SK-N-SH treated with all-trans-retinoic acid at 6 μM for 48 hours (cell line): ENCODE measurements around the gene LNX2.

ENCODE experiments used
- ATAC-seq: fragments of 200-7000 bp; cut with Tn5 transposase; 3 replicates; pipeline ENCODE4 v1.9.1; 2020; ENCODE audit warnings: mild to moderate bottlenecking, moderate library complexity
- ARNTL ChIP-seq: fragments of 450-650 bp; formaldehyde crosslinking; IDR thresholded peaks from 2 replicates; pipeline ENCODE4 v1.5.0; 2020; ENCODE audit warnings: low read depth, mild to moderate bottlenecking, moderate library complexity, borderline replicate concordance
- BACH2 ChIP-seq: fragments of 250-450 bp; sonication (Bioruptor Pico); IDR thresholded peaks from 2 replicates; pipeline ENCODE4 v1.9.0; 2021; ENCODE audit warnings: mild to moderate bottlenecking, borderline replicate concordance
- CREB5 ChIP-seq: fragments of 250-450 bp; sonication (Bioruptor Pico); IDR thresholded peaks from 2 replicates; pipeline ENCODE4 v1.5.1; 2020; ENCODE audit warnings: low read depth, mild to moderate bottlenecking, moderate library complexity
- CSDC2 ChIP-seq: fragments of 250-450 bp; sonication (Bioruptor Pico); IDR thresholded peaks from 2 replicates; pipeline ENCODE4 v1.5.0; 2020; ENCODE audit warnings: mild to moderate bottlenecking, moderate library complexity
- CSRNP3 ChIP-seq: fragments of 250-450 bp; sonication (Bioruptor Pico); IDR thresholded peaks from 2 replicates; pipeline ENCODE4 v1.5.1; 2021; ENCODE audit warnings: mild to moderate bottlenecking, moderate library complexity
- ESRRG ChIP-seq: fragments of 250-450 bp; sonication (Bioruptor Pico); IDR thresholded peaks from 2 replicates; pipeline ENCODE4 v1.6.1; 2021; ENCODE audit warnings: mild to moderate bottlenecking
- GLIS3 ChIP-seq: fragments of 250-450 bp; sonication (Bioruptor Pico); IDR thresholded peaks from 2 replicates; pipeline ENCODE4 v1.5.0; 2020; ENCODE audit warnings: mild to moderate bottlenecking, moderate library complexity
- ISL1 ChIP-seq: fragments of 250-450 bp; sonication (Bioruptor Pico); IDR thresholded peaks from 2 replicates; pipeline ENCODE4 v2.1.2; 2022; ENCODE audit warnings: mild to moderate bottlenecking, moderate library complexity
- OSR1 ChIP-seq: fragments of 250-450 bp; sonication (Bioruptor Pico); IDR thresholded peaks from 2 replicates; pipeline ENCODE4 v1.8.0; 2022; ENCODE audit warnings: moderate library complexity, mild to moderate bottlenecking, inconsistent platforms
- PATZ1 ChIP-seq: fragments of 250-450 bp; sonication (Bioruptor Pico); IDR thresholded peaks from 2 replicates; pipeline ENCODE4 v1.8.0; 2020; ENCODE audit warnings: mild to moderate bottlenecking, moderate library complexity, borderline replicate concordance
- POU6F1 ChIP-seq: fragments of 250-450 bp; sonication (Bioruptor Pico); IDR thresholded peaks from 2 replicates; pipeline ENCODE4 v1.8.0; 2021; ENCODE audit warnings: low read depth, mild to moderate bottlenecking, moderate library complexity, borderline replicate concordance
- PPARA ChIP-seq: fragments of 250-450 bp; sonication (Bioruptor Pico); IDR thresholded peaks from 2 replicates; pipeline ENCODE4 v1.5.0; 2020; ENCODE audit warnings: mild to moderate bottlenecking, borderline replicate concordance
- RARB ChIP-seq: fragments of 250-450 bp; sonication (Bioruptor Pico); IDR thresholded peaks from 2 replicates; pipeline ENCODE4 v1.8.0; 2021; ENCODE audit warnings: mild to moderate bottlenecking, moderate library complexity
- SNAI2 ChIP-seq: fragments of 250-450 bp; sonication (Bioruptor Pico); IDR thresholded peaks from 2 replicates; pipeline ENCODE4 v1.5.0; 2020; ENCODE audit warnings: mild to moderate bottlenecking, moderate library complexity
- TCF4 ChIP-seq: fragments of 250-450 bp; sonication (Bioruptor Pico); IDR thresholded peaks from 2 replicates; pipeline ENCODE4 v1.8.0; 2021; ENCODE audit warnings: mild to moderate bottlenecking, moderate library complexity, borderline replicate concordance
- TOX ChIP-seq: fragments of 250-450 bp; sonication (Bioruptor Pico); IDR thresholded peaks from 2 replicates; pipeline ENCODE4 v1.8.0; 2021; ENCODE audit warnings: mild to moderate bottlenecking, moderate library complexity, borderline replicate concordance
- TSHZ2 ChIP-seq: fragments of 250-450 bp; sonication (Bioruptor Pico); IDR thresholded peaks from 2 replicates; pipeline ENCODE4 v1.5.0; 2020; ENCODE audit warnings: mild to moderate bottlenecking, moderate library complexity
- ZC3H10 ChIP-seq: fragments of 250-450 bp; sonication (Bioruptor Pico); IDR thresholded peaks from 2 replicates; pipeline ENCODE4 v1.5.1; 2021; ENCODE audit warnings: mild to moderate bottlenecking, moderate library complexity
- ZFP3 ChIP-seq: fragments of 250-450 bp; sonication (Bioruptor Pico); IDR thresholded peaks from 2 replicates; pipeline ENCODE4 v1.5.0; 2020; ENCODE audit warnings: mild to moderate bottlenecking, moderate library complexity
- ZFP30 ChIP-seq: fragments of 450-650 bp; formaldehyde crosslinking; IDR thresholded peaks from 2 replicates; pipeline ENCODE4 v1.5.0; 2022; ENCODE audit warnings: mild to moderate bottlenecking, moderate library complexity
- ZNF565 ChIP-seq: fragments of 450-650 bp; formaldehyde crosslinking; conservative IDR thresholded peaks from 2 replicates; pipeline ENCODE4 v1.5.0; 2020; ENCODE audit warnings: low read depth, mild to moderate bottlenecking, moderate library complexity
- ZNF70 ChIP-seq: fragments of 450-650 bp; formaldehyde crosslinking; IDR thresholded peaks from 2 replicates; pipeline ENCODE4 v1.5.0; 2020; ENCODE audit warnings: mild to moderate bottlenecking, moderate library complexity
- ZNF8 ChIP-seq: fragments of 450-650 bp; formaldehyde crosslinking; IDR thresholded peaks from 2 replicates; pipeline ENCODE4 v1.5.0; 2020; ENCODE audit warnings: mild to moderate bottlenecking, moderate library complexity

Gene LNX2

GRCh38 chr13:27588405-27588804, 31.9 kb downstream of the LNX2 start:
- no peak for TF ChIP-seq ZFP3 (CRISPR knock-in tag)
- TF ChIP-seq TSHZ2: no peak
- TF ChIP-seq ISL1 (CRISPR knock-in tag): no peak
- no peak for TF ChIP-seq ZNF70
- TF ChIP-seq CSRNP3: no peak
- no peak for TF ChIP-seq SNAI2 (CRISPR knock-in tag)
- no peak for TF ChIP-seq ESRRG (CRISPR knock-in tag)
- no peak for TF ChIP-seq ZC3H10
- TF ChIP-seq GLIS3 (CRISPR knock-in tag): no peak
- no peak for TF ChIP-seq ZNF565 (CRISPR knock-in tag)
- no peak for TF ChIP-seq POU6F1 (CRISPR knock-in tag)
- no peak for TF ChIP-seq PPARA
- TF ChIP-seq ZNF8: no peak
- TF ChIP-seq OSR1: no peak
- TF ChIP-seq PATZ1: no peak
- no peak for TF ChIP-seq CSDC2 (CRISPR knock-in tag)
- no peak for TF ChIP-seq BACH2 (CRISPR knock-in tag)
- no peak for TF ChIP-seq ARNTL (CRISPR knock-in tag)
- TF ChIP-seq TCF4 (CRISPR knock-in tag): no peak
- TF ChIP-seq TOX (CRISPR knock-in tag): no peak
- TF ChIP-seq, all 23 proteins: peak for 0
- ATAC-seq: no peak

- no peak for TF ChIP-seq CSRNP3
- TF ChIP-seq ISL1 (CRISPR knock-in tag): no peak
- no peak for TF ChIP-seq ZNF565 (CRISPR knock-in tag)
- no peak for TF ChIP-seq SNAI2 (CRISPR knock-in tag)
- no peak for ATAC-seq
Observed at GRCh38 chr13:27587095-27587746, 33.1 kb downstream of the LNX2 start.

- ATAC-seq: no peak
- TF ChIP-seq OSR1 (no peak), SNAI2 (CRISPR knock-in tag) (no peak), ZFP3 (CRISPR knock-in tag) (no peak), POU6F1 (CRISPR knock-in tag) (no peak), TOX (CRISPR knock-in tag) (no peak), CREB5 (CRISPR knock-in tag) (no peak), RARB (no peak), GLIS3 (CRISPR knock-in tag) (no peak), PPARA (no peak), CSRNP3 (no peak), CSDC2 (CRISPR knock-in tag) (no peak), TCF4 (CRISPR knock-in tag) (no peak), ZNF565 (CRISPR knock-in tag) (no peak), ZFP30 (CRISPR knock-in tag) (no peak), BACH2 (CRISPR knock-in tag) (no peak), ZC3H10 (no peak), ZNF70 (no peak)
Observed at GRCh38 chr13:27583645-27584044, 36.7 kb downstream of the LNX2 start.
